HEK293T (cell line): ENCODE measurements around the gene SERPINE2.

Experiments used
- BHLHE40 ChIP-seq: fragments of 450-650 bp; IDR thresholded peaks from 2 replicates; pipeline ENCODE4 v1.6.1; 2016; ENCODE audit warnings: mild to moderate bottlenecking, moderate library complexity, borderline replicate concordance
- ELF4 ChIP-seq: fragments of 450-650 bp; IDR thresholded peaks from 2 replicates; pipeline ENCODE4 v1.6.1; 2017; ENCODE audit warnings: antibody characterized with exemption
- FOXA1 ChIP-seq: fragments of 450-650 bp; IDR thresholded peaks from 2 replicates; pipeline ENCODE4 v1.6.1; 2016; ENCODE audit warnings: mild to moderate bottlenecking
- FOXK2 ChIP-seq: fragments of 450-650 bp; IDR thresholded peaks from 2 replicates; pipeline ENCODE4 v1.6.1; 2016; ENCODE audit warnings: mild to moderate bottlenecking
- SP1 ChIP-seq: fragments of 450-650 bp; IDR thresholded peaks from 2 replicates; pipeline ENCODE4 v1.6.1; 2017
- TARDBP ChIP-seq: fragments of 450-650 bp; IDR thresholded peaks from 2 replicates; pipeline ENCODE4 v1.6.1; 2016
- ZNF384 ChIP-seq: fragments of 450-650 bp; IDR thresholded peaks from 2 replicates; pipeline ENCODE4 v1.6.1; 2016

DNA sequence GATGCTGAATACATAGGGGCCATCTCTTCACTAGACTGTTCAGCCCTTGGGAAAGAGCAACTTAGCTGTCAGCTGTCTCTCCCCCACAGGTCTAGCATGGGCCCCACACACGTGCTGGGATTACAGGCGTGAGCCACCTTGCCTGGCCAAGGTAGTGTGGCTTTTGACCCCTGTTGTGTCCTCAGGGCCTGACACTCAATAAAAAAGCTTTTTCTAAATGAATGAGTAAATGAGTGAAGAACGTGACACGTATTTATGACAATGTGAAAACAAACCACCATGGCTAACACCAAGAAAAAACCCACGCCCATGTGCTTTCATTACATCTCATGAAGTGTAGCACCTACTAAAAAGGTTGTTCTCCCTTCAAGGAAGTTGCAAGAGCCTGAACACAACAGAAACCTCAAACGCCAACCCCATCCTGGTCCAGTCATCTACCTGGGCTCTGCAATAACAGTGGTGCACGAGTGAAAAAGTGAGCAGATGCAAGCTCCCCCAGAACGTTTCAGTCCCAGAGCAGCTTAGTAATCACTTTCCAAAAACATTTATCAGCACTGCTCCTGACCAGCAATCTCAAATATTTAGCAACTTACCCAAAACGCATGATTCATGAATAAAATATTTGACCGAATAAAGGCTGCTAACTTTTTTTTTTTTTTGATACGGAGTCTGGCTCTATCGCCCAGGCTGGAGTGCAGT, 97.4 kb downstream of the SERPINE2 start:
- TF ChIP-seq BHLHE40 (no peak), ZNF384 (no peak), SP1 (no peak), TARDBP (no peak), ELF4 (no peak), FOXA1 (no peak), FOXK2 (no peak)
